ENCODE data around the gene USP15. TPM values are rescaled to one million over a fixed set of nuclear protein-coding genes. Genes with fewer than 3 reads are reported as not detected.

USP15 gene
- total RNA-seq, 1 experiment from 2014 or later, result 35.3 TPM

- Mint-ChIP-seq H3K27ac (no peak overlapping the region; a peak in 1 of 7 replicates), H3K4me3 (no peak overlapping the region), H3K27me3 (ENCODE audit: low read depth) (no peaks in the 10 kb centered on the region), H3K4me1 (no peaks in the 10 kb centered on the region), H3K9me3 (no peaks in the 10 kb centered on the region), H3K36me3 (ENCODE audit: insufficient read depth in 1 of 3, low read depth in 3 of 3) (no peaks in the 10 kb centered on the region)
- no peak overlapping the region for H2BK120ac ChIP-seq (ENCODE audit: low read depth, low read length, poor library complexity, severe bottlenecking)
- no peak overlapping the region for H2AK5ac ChIP-seq (ENCODE audit: insufficient read length, low read length)
- no peak overlapping the region for H2BK20ac ChIP-seq (ENCODE audit: low read depth, low read length, poor library complexity, severe bottlenecking)
- no peaks in the 10 kb centered on the region for H4K20me1 ChIP-seq (ENCODE audit: control insufficient read depth, insufficient read depth, insufficient read length)
- no peak overlapping the region for H3K14ac ChIP-seq (ENCODE audit: insufficient read depth, low read length)
- H3K23ac ChIP-seq (ENCODE audit: insufficient read length, low read depth, low read length), result no peak overlapping the region
- H3K79me1 ChIP-seq (ENCODE audit: insufficient read depth, low read depth, low read length, poor library complexity, severe bottlenecking), result no peaks in the 10 kb centered on the region
- no peak overlapping the region for H2BK12ac ChIP-seq (ENCODE audit: insufficient read length, low read depth, low read length)
- no peak overlapping the region for H4K8ac ChIP-seq (replicated peaks; ENCODE audit: insufficient read length, low read depth, low read length)
- no peak overlapping the region for H4K5ac ChIP-seq (ENCODE audit: insufficient read length, low read depth, low read length)
- no peak overlapping the region for H3T11ph ChIP-seq (ENCODE audit: low read length)
- no peak overlapping the region for H3K56ac ChIP-seq (ENCODE audit: insufficient read length, low read depth, low read length)
- no peak overlapping the region for H3K27ac ChIP-seq (ENCODE audit: insufficient read length, low read depth, low read length)
- H3K9ac ChIP-seq (ENCODE audit: extremely low read depth, insufficient read length, low read length), result no peak overlapping the region
- no peaks in the 10 kb centered on the region for H3K79me2 ChIP-seq (ENCODE audit: insufficient read depth, low read length)
- no peaks in the 10 kb centered on the region for H3K4me1 ChIP-seq (ENCODE audit: insufficient read depth, low read length)
- no CpG with 5 or more reads among the region's 3 CpGs for WGBS (ENCODE audit: extremely low coverage, insufficient read length, low lambda C conversion rate)
- no peak overlapping the region for H2AFZ ChIP-seq (ENCODE audit: low read length)
- TF ChIP-seq CTCF (conservative IDR thresholded peaks at IDR 0.05), result no peak
- H3K18ac ChIP-seq (ENCODE audit: insufficient read length, low read depth, low read length), result no peak overlapping the region
- no peak overlapping the region for H2BK15ac ChIP-seq (ENCODE audit: low read depth, low read length)
- no peak for DNase-seq
- H3K4ac ChIP-seq (ENCODE audit: low read depth, low read length), result no peak overlapping the region
- H4K91ac ChIP-seq (ENCODE audit: insufficient read length, low read depth, low read length), result no peak overlapping the region
- no peak overlapping the region for H3K4me2 ChIP-seq (ENCODE audit: insufficient read depth, insufficient read length, low read length)
- H2BK5ac ChIP-seq (ENCODE audit: insufficient read length, low read length), result no peak overlapping the region
- H3K9me3 ChIP-seq (ENCODE audit: control insufficient read depth, low read depth, low read length), result no peaks in the 10 kb centered on the region
- H3K27me3 ChIP-seq (ENCODE audit: insufficient read depth, low read length), result no peaks in the 10 kb centered on the region
- H3K23me2 ChIP-seq (ENCODE audit: insufficient read length, low read depth, low read length, poor library complexity, severe bottlenecking), result no peaks in the 10 kb centered on the region
These were observed 28.0 kb upstream of the USP15 start for GRCh38 chr12:62232143-62232729.
